K562 (cell line): ENCODE results near the gene RHOF. TPM values are rescaled to one million over a fixed set of nuclear protein-coding genes. Genes with fewer than 3 reads are reported as not detected.
A peak's percentile ranks its signal among the peaks of the same experiment; 100 is the strongest.

ENCODE experiments used
- ARID4B ChIP-seq: sonication (generic); formaldehyde crosslinking; IDR thresholded peaks from 2 replicates; pipeline ENCODE4 v1.8.0; 2022; ENCODE audit warnings: mild to moderate bottlenecking, missing genetic modification reagents
- ASH1L ChIP-seq: fragments of 450-650 bp; IDR thresholded peaks from 2 replicates; pipeline ENCODE4 v1.6.1; 2018; ENCODE audit warnings: borderline replicate concordance, mild to moderate bottlenecking, low read depth; ENCODE audit not compliant: partially characterized antibody
- E2F1 ChIP-seq: sonication (generic); formaldehyde crosslinking; IDR thresholded peaks from 2 replicates; pipeline ENCODE4 v1.8.1; 2023; ENCODE audit warnings: mild to moderate bottlenecking, missing genetic modification reagents, moderate library complexity
- E4F1 ChIP-seq: fragments of 250-450 bp; sonication (Bioruptor Pico); IDR thresholded peaks from 2 replicates; pipeline ENCODE4 v1.5.0; 2021; ENCODE audit warnings: mild to moderate bottlenecking, borderline replicate concordance
- NFATC3 ChIP-seq: fragments of 450-650 bp; IDR thresholded peaks from 2 replicates; pipeline ENCODE4 v1.6.1; 2017; ENCODE audit warnings: mild to moderate bottlenecking
- NFIC ChIP-seq: fragments of 450-650 bp; IDR thresholded peaks from 2 replicates; pipeline ENCODE4 v1.6.1; 2017; ENCODE audit warnings: mild to moderate bottlenecking, inconsistent platforms
- NR1H2 ChIP-seq: sonication (generic); formaldehyde crosslinking; IDR thresholded peaks from 2 replicates; pipeline ENCODE4 v1.4.0; 2020; ENCODE audit warnings: mild to moderate bottlenecking, missing genetic modification reagents
- NR3C1 ChIP-seq: sonication (generic); formaldehyde crosslinking; IDR thresholded peaks from 2 replicates; pipeline ENCODE4 v1.8.1; 2022; ENCODE audit warnings: missing genetic modification reagents
- NR4A1 ChIP-seq, 2 experiments: fragments of 250-450 bp in 1 of 2; fragments of 450-650 bp in 1 of 2; sonication (Bioruptor Pico) in 1 of 2; IDR thresholded peaks; 2 replicates each; pipeline versions ENCODE4 v1.4.0 to v1.6.1; 2016 to 2020; ENCODE audit warnings: mild to moderate bottlenecking in 2 of 2, missing compliant biosample characterization in 1 of 2, missing genetic modification characterization in 1 of 2, moderate library complexity in 1 of 2
- THRAP3 ChIP-seq: fragments of 450-650 bp; IDR thresholded peaks from 2 replicates; pipeline ENCODE4 v1.6.1; 2016; ENCODE audit warnings: mild to moderate bottlenecking, inconsistent platforms, borderline replicate concordance
- ZC3H11A ChIP-seq: IDR thresholded peaks from 2 replicates; pipeline ENCODE4 v1.6.1; 2012; ENCODE audit warnings: low read depth, low read length, improper control_type of control experiment
- ZHX1 ChIP-seq: fragments of 150-350 bp; conservative IDR thresholded peaks from 2 replicates; pipeline ENCODE4 v1.6.1; 2014; ENCODE audit warnings: low read length
- ZNF274 ChIP-seq: IDR thresholded peaks from 2 replicates; pipeline ENCODE4 v1.6.1; 2011; ENCODE audit warnings: low read depth, mild to moderate bottlenecking, low read length, moderate library complexity, borderline replicate concordance
- ZNF280B ChIP-seq: fragments of 250-450 bp; sonication (Bioruptor Pico); IDR thresholded peaks from 2 replicates; pipeline ENCODE4 v1.5.1; 2021; ENCODE audit warnings: mild to moderate bottlenecking
- ZNF717 ChIP-seq: fragments of 250-450 bp; sonication (Bioruptor Pico); IDR thresholded peaks from 2 replicates; pipeline ENCODE4 v1.5.0; 2021
- polyA plus RNA-seq, 8 experiments: library from polyadenylated mRNA; depleted of rRNA in 4 of 8; stranded (reverse) in 5 of 8; unstranded in 3 of 8; fragments of >200 nt; fragmentation: Nextera tagmentation in 2 of 8; fragmentation: Illumina TruSeq in 1 of 8; extraction: Ambion mirVana in 2 of 8; extraction: Trizol in 1 of 8; gene quantifications; 2 replicates each; pipeline versions ENCODE4 v1.2.1 to v1.2.3, GENCODE V29; 2011 to 2014; ENCODE audit warnings: inconsistent platforms in 1 of 8, missing spikeins in 1 of 8
- total RNA-seq, 7 experiments: library from RNA; depleted of rRNA in 6 of 7; stranded (reverse); fragments of >200 nt in 6 of 7; fragmentation: Illumina TruSeq in 2 of 7; extraction: Trizol in 2 of 7; gene quantifications; 2 replicates each; pipeline versions ENCODE4 v1.2.1 to v1.2.3, GENCODE V29; 2011 to 2021; ENCODE audit warnings: low replicate concordance in 1 of 7

Gene RHOF
- total and polyA plus RNA-seq, 9 of the 15 experiments (the other 6 are each of a cell fraction or from before 2014, with no cell fraction given) = 0.13 to 10.1 (median 4.0) TPM

- TF ChIP-seq ZHX1 = no peak
- TF ChIP-seq ZNF274 = no peak
- peak; percentile 70 for TF ChIP-seq ARID4B (CRISPR knock-in tag)
- no peak for TF ChIP-seq ZNF717 (CRISPR knock-in tag)
- no peak for TF ChIP-seq ZC3H11A
- TF ChIP-seq E4F1 (CRISPR knock-in tag) = no peak
- no peak for TF ChIP-seq THRAP3
- peak; percentile 14; the same call in 1 of the 2 replicates for TF ChIP-seq NR1H2 (CRISPR knock-in tag)
- no peak for TF ChIP-seq NR3C1 (CRISPR knock-in tag)
- no peak for TF ChIP-seq ZNF280B (CRISPR knock-in tag)
- no peak for TF ChIP-seq ASH1L
- TF ChIP-seq NFIC = peak; percentile 59
- TF ChIP-seq E2F1 (CRISPR knock-in tag) = no peak; the same call in 1 of the 2 replicates
- no peak for TF ChIP-seq NFATC3
- TF ChIP-seq NR4A1 (CRISPR knock-in tag; IDR thresholded peaks at IDR 0.05) = no peak
- no peak for TF ChIP-seq NR4A1 (tag; IDR thresholded peaks at IDR 0.05)
Observed at GRCh38 chr12:121812320-121812871, 18.9 kb upstream of the RHOF start (continued).
